OCI-LY1 (cell line): Measurements from ENCODE around the gene DMD.

Experiments
- CTCF ChIP-seq: fragments of 200-600 bp; sonication (generic), shearing (Covaris generic); IDR thresholded peaks from 2 replicates; pipeline ENCODE4 v1.5.1; 2017; ENCODE audit warnings: mild to moderate bottlenecking, antibody characterized with exemption, low read length, moderate library complexity, mixed read lengths
- EZH2 ChIP-seq: fragments of 200-600 bp; sonication (generic), shearing (Covaris generic); IDR thresholded peaks from 2 replicates; pipeline ENCODE4 v1.8.0; 2017; ENCODE audit warnings: borderline replicate concordance, mixed run types, mild to moderate bottlenecking, antibody characterized with exemption, low read length, moderate library complexity, mixed read lengths

DNA sequence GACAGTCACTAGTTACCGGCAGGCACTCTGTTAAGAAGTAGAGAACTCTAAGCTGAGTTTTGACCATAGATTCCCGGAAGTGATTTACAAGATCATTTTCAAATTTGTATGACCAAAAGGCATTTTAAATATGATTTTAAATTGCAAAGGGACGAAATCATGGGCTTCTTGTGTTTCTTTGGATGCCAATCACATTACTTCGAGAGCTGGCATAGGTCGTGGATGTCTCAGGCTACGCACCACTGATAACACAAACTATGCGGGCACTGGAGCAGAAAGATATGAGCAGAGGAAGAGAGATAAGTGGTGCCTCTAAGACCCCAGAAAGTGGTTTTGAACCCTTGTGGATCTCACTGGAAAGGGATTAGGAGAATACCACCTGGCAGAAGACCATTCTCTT is 1845.3 kb downstream of the DMD start:
- TF ChIP-seq CTCF (no peak), EZH2 (no peak)
